ENCODE results near the gene UTS2R.

The UTS2R gene

DNA sequence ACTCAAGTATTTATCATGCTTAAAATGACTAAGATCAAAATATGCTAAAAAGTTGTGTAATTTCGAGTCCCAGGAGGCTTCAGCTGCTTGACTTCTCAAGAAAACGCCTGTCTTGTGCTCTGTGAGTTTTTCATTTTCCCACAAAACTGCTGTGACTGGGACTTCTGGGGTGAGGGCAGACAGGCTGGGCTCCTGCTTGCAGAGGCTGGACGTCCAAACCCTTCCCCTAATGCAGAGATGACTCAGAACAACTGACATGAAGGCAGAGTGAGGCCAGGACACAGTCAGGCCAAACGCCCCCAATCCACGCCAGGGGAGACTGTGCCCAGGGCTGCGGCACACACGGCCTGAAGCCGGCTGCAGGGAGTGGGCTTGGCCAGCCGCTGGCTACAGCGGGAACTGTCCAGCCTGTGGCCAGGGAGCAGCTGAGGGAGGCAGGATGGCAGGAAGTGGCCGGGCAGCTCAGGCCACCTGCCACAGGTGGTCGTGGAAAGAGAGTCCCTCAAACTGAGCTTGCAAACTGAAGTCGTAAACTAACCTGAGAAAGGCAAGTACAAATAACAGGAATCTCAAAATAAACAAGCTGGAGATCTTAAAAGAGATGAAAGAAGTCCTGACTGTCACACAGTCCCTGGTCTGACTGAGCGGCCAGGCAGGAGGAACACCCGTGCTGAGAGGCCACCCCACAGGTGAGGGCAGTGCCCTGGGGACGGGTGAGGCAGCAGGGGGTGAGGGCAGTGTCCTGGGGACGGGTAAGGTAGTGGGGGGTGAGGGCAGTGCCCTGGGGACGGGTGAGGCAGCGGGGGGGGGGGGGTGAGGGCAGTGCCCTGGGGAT lies 25.3 kb downstream of the UTS2R start:
- H3K79me2 ChIP-seq (ENCODE audit: insufficient read depth, low read depth): no peaks in the 10 kb centered on the region
- H4K20me1 ChIP-seq (ENCODE audit: insufficient read depth): no peaks in the 10 kb centered on the region
- H3K27me3 ChIP-seq (ENCODE audit: insufficient read depth, low read depth): no peaks in the 10 kb centered on the region
- H3K4me3 ChIP-seq (IDR thresholded peaks at IDR 0.05; ENCODE audit: insufficient read depth, low read depth, low read length): no peak overlapping the region
- no peak overlapping the region for H3K9ac ChIP-seq
- H3K36me3 ChIP-seq (ENCODE audit: insufficient read depth): no peaks in the 10 kb centered on the region; the same call in 1 of the 2 replicates
- H2AFZ ChIP-seq (ENCODE audit: low read depth): no peak overlapping the region
- TF ChIP-seq, protein P1, sequence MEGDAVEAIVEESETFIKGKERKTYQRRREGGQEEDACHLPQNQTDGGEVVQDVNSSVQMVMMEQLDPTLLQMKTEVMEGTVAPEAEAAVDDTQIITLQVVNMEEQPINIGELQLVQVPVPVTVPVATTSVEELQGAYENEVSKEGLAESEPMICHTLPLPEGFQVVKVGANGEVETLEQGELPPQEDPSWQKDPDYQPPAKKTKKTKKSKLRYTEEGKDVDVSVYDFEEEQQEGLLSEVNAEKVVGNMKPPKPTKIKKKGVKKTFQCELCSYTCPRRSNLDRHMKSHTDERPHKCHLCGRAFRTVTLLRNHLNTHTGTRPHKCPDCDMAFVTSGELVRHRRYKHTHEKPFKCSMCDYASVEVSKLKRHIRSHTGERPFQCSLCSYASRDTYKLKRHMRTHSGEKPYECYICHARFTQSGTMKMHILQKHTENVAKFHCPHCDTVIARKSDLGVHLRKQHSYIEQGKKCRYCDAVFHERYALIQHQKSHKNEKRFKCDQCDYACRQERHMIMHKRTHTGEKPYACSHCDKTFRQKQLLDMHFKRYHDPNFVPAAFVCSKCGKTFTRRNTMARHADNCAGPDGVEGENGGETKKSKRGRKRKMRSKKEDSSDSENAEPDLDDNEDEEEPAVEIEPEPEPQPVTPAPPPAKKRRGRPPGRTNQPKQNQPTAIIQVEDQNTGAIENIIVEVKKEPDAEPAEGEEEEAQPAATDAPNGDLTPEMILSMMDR (conservative IDR thresholded peaks at IDR 0.05; ENCODE audit: low read depth, low read length): no peak
- no peak overlapping the region for H3K4me2 ChIP-seq
- no peak overlapping the region for H3K27ac ChIP-seq
- peaks cover 29% of the 10 kb centered on the region for H3K4me1 ChIP-seq (ENCODE audit: low read depth, poor library complexity, severe bottlenecking)

DNA sequence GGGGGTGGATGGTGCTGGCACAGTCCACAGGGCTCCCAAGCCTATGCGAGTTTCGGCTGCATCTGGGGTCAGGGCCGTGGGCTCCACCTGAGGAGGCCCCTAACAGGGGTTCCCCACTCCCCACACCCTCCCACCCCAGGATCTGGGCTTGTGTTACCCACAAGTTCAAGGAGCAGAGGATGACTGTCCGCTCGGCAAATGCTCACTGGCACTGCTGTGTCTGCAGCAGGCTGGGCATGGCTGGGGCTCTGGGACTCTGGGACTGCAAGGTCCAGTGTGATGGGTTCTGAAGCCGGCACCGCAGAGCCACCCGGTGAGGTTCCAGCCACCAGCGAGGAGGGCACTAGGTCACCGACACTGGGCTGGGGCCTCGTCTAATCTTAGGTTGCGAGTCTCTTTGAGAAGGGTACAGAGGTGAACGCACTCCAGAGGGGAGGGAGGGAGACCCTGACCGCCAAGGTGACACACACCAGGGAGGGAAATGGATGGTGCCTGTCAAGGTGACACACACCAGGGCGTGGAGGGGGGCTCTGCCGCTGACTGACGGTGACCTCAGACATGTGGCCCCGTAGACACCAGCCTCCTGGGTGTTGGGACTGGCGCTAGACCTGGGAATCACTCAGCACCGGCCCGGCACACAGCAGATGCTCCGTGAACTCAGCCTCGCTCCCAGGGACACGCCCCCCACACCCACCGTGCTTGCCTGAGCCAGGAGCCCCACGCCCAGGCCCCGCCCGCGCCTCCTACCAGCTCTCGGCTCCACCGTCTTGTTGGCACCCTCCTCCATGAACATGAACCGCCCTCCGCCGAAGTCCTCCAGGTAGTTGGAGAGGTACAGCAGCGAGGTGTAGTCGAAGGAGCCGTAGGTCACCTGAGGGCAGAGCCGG lies 26.1 kb downstream of the UTS2R start:
- H3K36me3 ChIP-seq (ENCODE audit: insufficient read depth): no peaks in the 10 kb centered on the region
- H3K4me3 ChIP-seq (IDR thresholded peaks at IDR 0.05; ENCODE audit: insufficient read depth, low read depth, low read length): no peak overlapping the region
- no peak overlapping the region; the same call in 1 of the 2 replicates for H3K4me2 ChIP-seq
- H2AFZ ChIP-seq (ENCODE audit: low read depth): no peak overlapping the region
- H3K27me3 ChIP-seq (ENCODE audit: insufficient read depth, low read depth): no peaks in the 10 kb centered on the region
- H3K4me1 ChIP-seq (ENCODE audit: low read depth, poor library complexity, severe bottlenecking): peaks cover 38% of the 10 kb centered on the region
- no peak overlapping the region for H3K9ac ChIP-seq
- H4K20me1 ChIP-seq (ENCODE audit: insufficient read depth): no peaks in the 10 kb centered on the region
- TF ChIP-seq, protein P1 (conservative IDR thresholded peaks at IDR 0.05; ENCODE audit: low read depth, low read length): no peak
- no peak overlapping the region for H3K27ac ChIP-seq
- H3K79me2 ChIP-seq (ENCODE audit: insufficient read depth, low read depth): no peaks in the 10 kb centered on the region

DNA sequence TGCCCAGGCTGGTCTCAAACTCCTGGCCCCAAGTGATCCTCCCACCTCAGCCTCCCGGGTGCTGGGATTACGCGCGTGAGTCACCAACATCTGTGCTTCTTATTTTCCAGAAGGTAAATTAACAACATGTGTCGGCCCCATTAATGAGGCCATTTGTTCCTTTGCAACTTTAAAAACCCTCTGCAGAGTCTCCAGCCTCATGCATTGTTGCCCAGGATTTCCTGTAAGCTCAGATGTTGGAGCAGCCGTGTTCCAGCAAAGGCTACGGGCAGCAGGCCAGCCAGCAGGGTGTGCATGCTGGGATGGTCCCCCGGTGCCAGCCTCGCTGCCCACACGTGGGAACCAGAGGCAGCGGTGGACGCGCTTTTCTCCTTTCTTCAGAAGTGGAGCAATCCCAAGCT lies 27.5 kb downstream of the UTS2R start:
- Histone ChIP-seq H2AFZ (ENCODE audit: low read depth) (no peak overlapping the region), H3K4me3 (IDR thresholded peaks at IDR 0.05; ENCODE audit: insufficient read depth, low read depth, low read length) (no peak overlapping the region), H3K79me2 (ENCODE audit: insufficient read depth, low read depth) (no peaks in the 10 kb centered on the region), H3K9ac (no peak overlapping the region), H3K4me1 (ENCODE audit: low read depth, poor library complexity, severe bottlenecking) (peaks cover 51% of the 10 kb centered on the region), H3K36me3 (ENCODE audit: insufficient read depth) (no peaks in the 10 kb centered on the region), H3K27me3 (ENCODE audit: insufficient read depth, low read depth) (no peaks in the 10 kb centered on the region), H4K20me1 (ENCODE audit: insufficient read depth) (no peaks in the 10 kb centered on the region), H3K27ac (no peak overlapping the region; the same call in 1 of the 2 replicates), H3K4me2 (peak overlapping the region; percentile 84; the same call in 1 of the 2 replicates)
- TF ChIP-seq, protein P1 (conservative IDR thresholded peaks at IDR 0.05; ENCODE audit: low read depth, low read length): no peak

DNA sequence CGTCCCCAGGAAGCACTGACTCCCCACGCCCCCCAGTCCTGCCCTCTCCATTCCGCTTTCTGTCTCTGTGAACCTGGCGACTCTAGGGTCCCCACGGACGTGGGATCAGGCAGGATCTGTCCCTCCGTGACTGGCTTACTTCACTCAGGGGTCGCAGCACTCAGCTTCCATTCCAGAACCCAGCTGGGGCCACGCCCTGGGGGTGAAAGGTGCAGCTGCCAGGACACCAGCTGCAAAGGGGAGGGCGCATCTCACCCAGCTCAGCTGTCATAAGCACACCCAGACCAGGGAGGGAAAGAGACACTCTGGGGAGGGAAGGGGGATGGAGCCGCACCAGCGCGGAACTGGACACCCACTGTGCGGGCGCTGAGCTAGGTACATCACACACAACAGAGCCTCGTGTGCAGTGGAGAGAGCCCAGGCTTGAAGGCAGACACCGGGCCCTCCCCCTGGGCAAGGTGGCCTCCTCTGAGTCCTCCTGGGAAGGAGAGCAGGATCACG lies 28.1 kb downstream of the UTS2R start:
- Histone ChIP-seq H2AFZ (ENCODE audit: low read depth) (no peak overlapping the region), H3K79me2 (ENCODE audit: insufficient read depth, low read depth) (no peaks in the 10 kb centered on the region), H3K36me3 (ENCODE audit: insufficient read depth) (no peaks in the 10 kb centered on the region), H3K9ac (no peak overlapping the region), H4K20me1 (ENCODE audit: insufficient read depth) (no peaks in the 10 kb centered on the region), H3K27ac (peak overlapping the region; percentile 84), H3K4me3 (IDR thresholded peaks at IDR 0.05; ENCODE audit: insufficient read depth, low read depth, low read length) (no peak overlapping the region), H3K27me3 (ENCODE audit: insufficient read depth, low read depth) (no peaks in the 10 kb centered on the region), H3K4me2 (peak overlapping the region; percentile 84), H3K4me1 (ENCODE audit: low read depth, poor library complexity, severe bottlenecking) (peaks cover 57% of the 10 kb centered on the region)
- TF ChIP-seq, protein P1 (conservative IDR thresholded peaks at IDR 0.05; ENCODE audit: low read depth, low read length): no peak

All from KMS-11 (cell line).